ENCODE data around the gene TEF.

Gene TEF

DNA sequence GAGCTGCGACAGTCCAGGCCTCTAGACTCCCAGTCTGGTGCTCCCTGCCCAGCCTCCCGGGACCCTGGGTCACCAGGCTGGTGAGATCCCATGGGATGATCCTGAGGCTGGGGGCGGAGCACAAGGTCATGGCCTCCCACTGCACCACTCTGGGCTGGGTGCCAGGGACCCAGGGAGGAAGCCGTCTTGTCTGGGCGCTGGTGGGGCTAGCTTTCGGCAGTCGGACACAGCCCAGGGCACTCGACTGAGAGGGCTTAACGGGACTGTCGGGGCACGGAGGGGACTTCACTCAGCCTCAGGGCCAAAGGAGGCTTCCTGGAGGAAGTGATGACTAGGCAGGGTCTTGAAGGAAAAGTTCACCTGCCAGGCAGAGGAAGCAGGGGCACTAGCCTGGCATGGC lies 41.4 kb upstream of the TEF start:
- Histone ChIP-seq H2AFZ (ENCODE audit: low read length) (no peak overlapping the region), H3K79me1 (ENCODE audit: low read depth, low read length) (peaks cover 2% of the 10 kb centered on the region), H3K18ac (ENCODE audit: low read length) (no peak overlapping the region), H2AK5ac (ENCODE audit: low read depth, low read length) (no peak overlapping the region), H3K4me1 (ENCODE audit: control insufficient read depth in 2 of 2, insufficient read depth in 1 of 2, low read depth in 1 of 2, low read length in 2 of 2) (no peaks in the 10 kb centered on the region), H3K14ac (ENCODE audit: low read length) (no peak overlapping the region), H3K27me3 (ENCODE audit: control insufficient read depth in 3 of 3, insufficient read depth in 3 of 3, low read depth in 1 of 3, low read length in 3 of 3) (no peaks in the 10 kb centered on the region), H3K23ac (ENCODE audit: low read depth, low read length, poor library complexity) (no peak overlapping the region), H2BK120ac (ENCODE audit: low read depth, low read length) (no peak overlapping the region), H3K36me3 (replicated peaks in 1 of 2; ENCODE audit: control insufficient read depth in 2 of 2, insufficient read depth in 2 of 2, low read length in 2 of 2) (peaks cover 29 to 73% of the 10 kb centered on the region in 2 donors), H3K27ac (replicated peaks; ENCODE audit: low read length) (no peak overlapping the region), H3K4me2 (ENCODE audit: insufficient read depth, low read length, poor library complexity, severe bottlenecking) (no peak overlapping the region), H4K91ac (ENCODE audit: low read depth, low read length, poor library complexity) (no peak overlapping the region), H3K4ac (ENCODE audit: low read length) (no peak overlapping the region), H2BK12ac (ENCODE audit: low read length) (no peak overlapping the region), H2BK5ac (ENCODE audit: low read length) (no peak overlapping the region), H3K9me3 (replicated peaks in 1 of 2; ENCODE audit: control insufficient read depth in 2 of 2, insufficient read depth in 1 of 2, low read depth in 1 of 2, low read length in 2 of 2) (no peaks in the 10 kb centered on the region), H2BK15ac (ENCODE audit: low read length) (no peak overlapping the region), H3K9ac (ENCODE audit: low read depth, low read length, poor library complexity) (peak overlapping the region; percentile 27), H3K4me3 (ENCODE audit: low read length in 2 of 2) (no peak overlapping the region), H4K8ac (ENCODE audit: low read depth, low read length) (no peak overlapping the region)
- no CpG with 5 or more reads among the region's 11 CpGs for WGBS, 2 donors (ENCODE audit: extremely low coverage in 2 of 2, insufficient read length in 2 of 2, insufficient replicate concordance in 1 of 2)
- DNase-seq (ENCODE audit: low spot score) = no peak

DNA sequence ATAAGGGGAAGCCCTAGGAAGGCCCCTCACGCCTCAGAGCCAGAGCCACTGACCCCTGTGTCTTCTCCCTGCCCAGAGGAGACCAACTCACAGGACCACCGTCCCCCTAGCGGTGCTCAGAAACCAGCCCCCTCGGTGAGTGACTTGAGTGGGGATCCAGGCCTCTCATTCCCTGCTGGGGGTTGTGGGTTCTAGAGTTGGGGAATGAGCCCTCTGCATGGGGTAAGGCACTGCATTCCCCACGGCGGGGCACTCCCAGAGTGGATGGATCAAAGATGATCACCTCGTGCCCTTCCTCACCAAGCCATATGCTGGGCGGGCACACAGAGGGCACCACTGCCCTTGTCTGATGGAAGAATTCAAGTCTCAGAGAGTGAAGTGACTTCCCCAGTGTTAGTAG lies 40.7 kb upstream of the TEF start:
- no peak overlapping the region for H3K14ac ChIP-seq (ENCODE audit: low read length)
- H2BK120ac ChIP-seq (ENCODE audit: low read depth, low read length) = no peak overlapping the region
- H3K18ac ChIP-seq (ENCODE audit: low read length) = no peak overlapping the region
- H3K9ac ChIP-seq (ENCODE audit: low read depth, low read length, poor library complexity) = no peak overlapping the region
- H3K4me1 ChIP-seq (ENCODE audit: control insufficient read depth in 2 of 2, insufficient read depth in 1 of 2, low read depth in 1 of 2, low read length in 2 of 2) = no peaks in the 10 kb centered on the region
- no peak overlapping the region for H4K8ac ChIP-seq (ENCODE audit: low read depth, low read length)
- no peak overlapping the region for H2AFZ ChIP-seq (ENCODE audit: low read length)
- H3K4me3 ChIP-seq (ENCODE audit: low read length in 2 of 2) = no peak overlapping the region
- no peak overlapping the region for H2BK12ac ChIP-seq (ENCODE audit: low read length)
- no peak overlapping the region for H3K4ac ChIP-seq (ENCODE audit: low read length)
- no peak overlapping the region for H3K27ac ChIP-seq (replicated peaks; ENCODE audit: low read length)
- H3K4me2 ChIP-seq (ENCODE audit: insufficient read depth, low read length, poor library complexity, severe bottlenecking) = no peak overlapping the region
- no peak overlapping the region for H2AK5ac ChIP-seq (ENCODE audit: low read depth, low read length)
- no peak overlapping the region for H4K91ac ChIP-seq (ENCODE audit: low read depth, low read length, poor library complexity)
- no peak overlapping the region for H2BK15ac ChIP-seq (ENCODE audit: low read length)
- no peaks in the 10 kb centered on the region for H3K9me3 ChIP-seq (replicated peaks in 1 of 2; ENCODE audit: control insufficient read depth in 2 of 2, insufficient read depth in 1 of 2, low read depth in 1 of 2, low read length in 2 of 2)
- H3K36me3 ChIP-seq (replicated peaks in 1 of 2; ENCODE audit: control insufficient read depth in 2 of 2, insufficient read depth in 2 of 2, low read length in 2 of 2) = peaks cover 29 to 73% of the 10 kb centered on the region in 2 donors
- H3K23ac ChIP-seq (ENCODE audit: low read depth, low read length, poor library complexity) = no peak overlapping the region
- DNase-seq (ENCODE audit: low spot score) = no peak
- WGBS, 2 donors (ENCODE audit: extremely low coverage in 2 of 2, insufficient read length in 2 of 2, insufficient replicate concordance in 1 of 2) = no CpG with 5 or more reads among the region's 8 CpGs
- H3K27me3 ChIP-seq (ENCODE audit: control insufficient read depth in 3 of 3, insufficient read depth in 3 of 3, low read depth in 1 of 3, low read length in 3 of 3) = no peaks in the 10 kb centered on the region
- peaks cover 2% of the 10 kb centered on the region for H3K79me1 ChIP-seq (ENCODE audit: low read depth, low read length)
- no peak overlapping the region for H2BK5ac ChIP-seq (ENCODE audit: low read length)

DNA sequence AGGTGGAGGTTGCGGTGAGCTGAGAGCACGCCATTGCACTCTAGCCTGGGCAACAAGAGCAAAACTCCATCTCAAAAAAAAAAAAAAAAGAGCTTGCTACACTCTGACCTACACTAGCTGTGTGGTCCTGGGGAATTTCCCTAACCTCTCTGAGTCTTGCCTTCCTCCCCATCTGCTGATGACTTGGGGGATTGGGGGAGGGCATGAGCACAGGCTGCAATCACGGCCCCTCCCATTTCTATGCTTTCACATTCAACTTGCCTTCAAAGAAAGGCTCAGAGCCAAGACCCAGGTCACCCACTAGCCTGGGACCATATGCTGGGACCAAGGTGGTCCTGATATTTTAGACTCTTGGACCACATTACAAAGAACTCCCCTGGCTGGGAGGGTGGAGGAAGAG lies 39.8 kb upstream of the TEF start:
- Histone ChIP-seq H2AK5ac (ENCODE audit: low read depth, low read length) (no peak overlapping the region), H2BK12ac (ENCODE audit: low read length) (no peak overlapping the region), H3K36me3 (replicated peaks in 1 of 2; ENCODE audit: control insufficient read depth in 2 of 2, insufficient read depth in 2 of 2, low read length in 2 of 2) (peaks cover 35 to 81% of the 10 kb centered on the region in 2 donors), H3K14ac (ENCODE audit: low read length) (no peak overlapping the region), H4K91ac (ENCODE audit: low read depth, low read length, poor library complexity) (no peak overlapping the region), H3K4me1 (ENCODE audit: control insufficient read depth in 2 of 2, insufficient read depth in 1 of 2, low read depth in 1 of 2, low read length in 2 of 2) (no peaks in the 10 kb centered on the region), H3K23ac (ENCODE audit: low read depth, low read length, poor library complexity) (no peak overlapping the region), H2BK5ac (ENCODE audit: low read length) (no peak overlapping the region), H3K27me3 (ENCODE audit: control insufficient read depth in 3 of 3, insufficient read depth in 3 of 3, low read depth in 1 of 3, low read length in 3 of 3) (no peaks in the 10 kb centered on the region), H3K18ac (ENCODE audit: low read length) (no peak overlapping the region), H3K4me2 (ENCODE audit: insufficient read depth, low read length, poor library complexity, severe bottlenecking) (no peak overlapping the region), H3K4me3 (ENCODE audit: low read length in 2 of 2) (no peak overlapping the region), H3K9me3 (replicated peaks in 1 of 2; ENCODE audit: control insufficient read depth in 2 of 2, insufficient read depth in 1 of 2, low read depth in 1 of 2, low read length in 2 of 2) (no peaks in the 10 kb centered on the region), H3K4ac (ENCODE audit: low read length) (no peak overlapping the region), H2BK120ac (ENCODE audit: low read depth, low read length) (no peak overlapping the region), H3K79me1 (ENCODE audit: low read depth, low read length) (peaks cover 2% of the 10 kb centered on the region), H2BK15ac (ENCODE audit: low read length) (no peak overlapping the region), H2AFZ (ENCODE audit: low read length) (no peak overlapping the region), H4K8ac (ENCODE audit: low read depth, low read length) (no peak overlapping the region), H3K27ac (replicated peaks; ENCODE audit: low read length) (no peak overlapping the region), H3K9ac (ENCODE audit: low read depth, low read length, poor library complexity) (no peak overlapping the region)
- DNase-seq (ENCODE audit: low spot score) = no peak
- no CpG with 5 or more reads among the region's 3 CpGs for WGBS, 2 donors (ENCODE audit: extremely low coverage in 2 of 2, insufficient read length in 2 of 2, insufficient replicate concordance in 1 of 2)

DNA sequence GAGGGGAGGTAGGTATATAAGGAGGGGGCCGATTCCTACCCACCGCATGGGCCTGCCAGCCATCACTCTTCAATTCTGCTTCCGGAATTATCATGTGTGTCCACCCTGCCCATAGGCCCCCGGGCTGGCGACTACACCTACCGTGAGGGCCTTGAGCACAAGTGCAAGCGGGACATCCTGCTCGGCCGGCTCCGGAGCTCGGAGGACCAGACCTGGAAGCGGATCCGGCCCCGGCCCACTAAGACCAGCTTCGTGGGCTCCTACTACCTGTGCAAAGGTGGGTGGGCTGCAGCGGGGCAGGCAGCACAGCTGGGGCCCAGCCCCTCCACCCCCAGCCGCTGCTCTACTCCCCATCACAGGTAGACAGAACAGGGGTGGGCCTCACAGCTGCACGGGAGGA lies 38.4 kb upstream of the TEF start:
- Histone ChIP-seq H2BK15ac (ENCODE audit: low read length) (no peak overlapping the region), H2BK12ac (ENCODE audit: low read length) (no peak overlapping the region), H3K4ac (ENCODE audit: low read length) (no peak overlapping the region)

More for the DNA sequence above, 38.4 kb upstream of the TEF start:
- no peak overlapping the region for H3K4me2 ChIP-seq (ENCODE audit: insufficient read depth, low read length, poor library complexity, severe bottlenecking)
- H3K36me3 ChIP-seq (replicated peaks in 1 of 2; ENCODE audit: control insufficient read depth in 2 of 2, insufficient read depth in 2 of 2, low read length in 2 of 2) = peaks cover 48 to 89% of the 10 kb centered on the region in 2 donors
- no peaks in the 10 kb centered on the region for H3K9me3 ChIP-seq (replicated peaks in 1 of 2; ENCODE audit: control insufficient read depth in 2 of 2, insufficient read depth in 1 of 2, low read depth in 1 of 2, low read length in 2 of 2)
- H2BK5ac ChIP-seq (ENCODE audit: low read length) = no peak overlapping the region
- no peak overlapping the region for H2BK120ac ChIP-seq (ENCODE audit: low read depth, low read length)
- no peak for DNase-seq (ENCODE audit: low spot score)
- H3K4me1 ChIP-seq (ENCODE audit: control insufficient read depth in 2 of 2, insufficient read depth in 1 of 2, low read depth in 1 of 2, low read length in 2 of 2) = no peaks in the 10 kb centered on the region
- no peak overlapping the region for H4K91ac ChIP-seq (ENCODE audit: low read depth, low read length, poor library complexity)
- no peak overlapping the region for H3K4me3 ChIP-seq (ENCODE audit: low read length in 2 of 2)
- no peak overlapping the region for H3K23ac ChIP-seq (ENCODE audit: low read depth, low read length, poor library complexity)
- H3K27me3 ChIP-seq (ENCODE audit: control insufficient read depth in 3 of 3, insufficient read depth in 3 of 3, low read depth in 1 of 3, low read length in 3 of 3) = no peaks in the 10 kb centered on the region
- H2AK5ac ChIP-seq (ENCODE audit: low read depth, low read length) = no peak overlapping the region
- no peak overlapping the region for H4K8ac ChIP-seq (ENCODE audit: low read depth, low read length)
- no peak overlapping the region for H3K14ac ChIP-seq (ENCODE audit: low read length)
- no peak overlapping the region for H3K18ac ChIP-seq (ENCODE audit: low read length)
- peaks cover 2% of the 10 kb centered on the region for H3K79me1 ChIP-seq (ENCODE audit: low read depth, low read length)
- no peak overlapping the region for H2AFZ ChIP-seq (ENCODE audit: low read length)
- H3K9ac ChIP-seq (ENCODE audit: low read depth, low read length, poor library complexity) = no peak overlapping the region
- no CpG with 5 or more reads among the region's 18 CpGs for WGBS, 2 donors (ENCODE audit: extremely low coverage in 2 of 2, insufficient read length in 2 of 2, insufficient replicate concordance in 1 of 2)
- H3K27ac ChIP-seq (replicated peaks; ENCODE audit: low read length) = no peak overlapping the region

Data from neuronal stem cell (in vitro differentiated cells).